ENCODE data around the gene CLIC6. TPM values are rescaled to one million over a fixed set of nuclear protein-coding genes. Genes with fewer than 3 reads are reported as not detected.

The CLIC6 gene
- total and polyA plus RNA-seq, 2 of the 4 experiments (the other 2 are of a cell fraction) = not detected

DNA sequence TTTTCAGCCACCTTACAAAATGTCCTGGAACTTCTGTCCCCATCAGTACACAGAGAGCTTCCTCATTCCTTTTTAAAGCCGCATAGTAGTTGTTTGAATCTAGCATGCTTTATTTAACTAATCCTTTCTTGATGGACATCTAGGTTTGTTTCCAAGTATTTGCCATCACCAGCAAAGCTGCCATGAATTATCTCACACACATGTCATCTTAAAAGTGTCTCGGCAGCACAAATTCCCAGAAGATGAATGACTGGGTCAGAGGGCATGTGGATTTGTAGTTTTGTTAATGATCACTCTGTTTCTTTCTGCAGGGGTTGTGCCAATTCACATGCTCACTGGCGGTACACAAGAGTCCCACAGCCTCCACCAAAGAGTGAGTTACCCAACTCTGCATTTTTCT, 68.3 kb downstream of the CLIC6 start:
- no peaks in the 10 kb centered on the region for H3K79me1 ChIP-seq (ENCODE audit: low read depth in 1 of 2, low read length in 2 of 2)
- no peak overlapping the region for H3K27ac ChIP-seq (ENCODE audit: insufficient read depth, low read length)
- no peak overlapping the region for H2AK9ac ChIP-seq (replicated peaks; ENCODE audit: low read depth, low read length, poor library complexity)
- no peak overlapping the region for H3K9ac ChIP-seq (ENCODE audit: low read depth, low read length)
- peak; percentile 49; the same call in 1 of the 2 replicates for ATAC-seq (ENCODE audit: low read depth)
- in situ Hi-C loops (cut with MboI; ENCODE audit: low sequenced_read_pairs) = loop anchor here (25.0 kb wide), 2 partner anchors 675 to 1200 kb away; no protein-coding TSS in a partner anchor
- H3K4ac ChIP-seq (ENCODE audit: low read depth, low read length) = no peak overlapping the region
- no TSS peak for BruUV-seq (replicated peaks)
- no peaks in the 10 kb centered on the region for H3K9me1 ChIP-seq (ENCODE audit: insufficient read depth, low read length)
- no peak overlapping the region for H3K14ac ChIP-seq (replicated peaks; ENCODE audit: low read depth, low read length)
- no peaks in the 10 kb centered on the region for H3K36me3 ChIP-seq (ENCODE audit: control insufficient read depth, insufficient read depth, low read length)
- CTCF ChIA-PET = no interaction called here
- POLR2A ChIA-PET (ENCODE audit: unreplicated experiment) = no interaction called here
- no peaks in the 10 kb centered on the region for H4K20me1 ChIP-seq (ENCODE audit: insufficient read depth, low read length)
- H3K4me1 ChIP-seq (ENCODE audit: control insufficient read depth, insufficient read depth, low read length) = peaks cover 2% of the 10 kb centered on the region; the same call in 1 of the 2 replicates
- no peaks in the 10 kb centered on the region for H3K9me3 ChIP-seq (ENCODE audit: control insufficient read depth, insufficient read depth, low read length)
- H2AK5ac ChIP-seq (ENCODE audit: low read depth, low read length) = no peak overlapping the region
- no peak overlapping the region for H3K4me3 ChIP-seq (ENCODE audit: insufficient read depth, low read depth, low read length)
- no peak overlapping the region for H2AFZ ChIP-seq (replicated peaks; ENCODE audit: low read length, poor library complexity)
- H2BK20ac ChIP-seq (ENCODE audit: low read depth, low read length) = no peak overlapping the region
- no peak overlapping the region for H4K5ac ChIP-seq (ENCODE audit: low read depth, low read length)
- no peak overlapping the region for H4K91ac ChIP-seq (ENCODE audit: insufficient read depth, low read depth, low read length)
- no peak overlapping the region for H2BK15ac ChIP-seq (ENCODE audit: low read depth, low read length)
- intact Hi-C loops (cut with micrococcal nuclease) = no loop called here
- H4K8ac ChIP-seq (ENCODE audit: low read depth in 2 of 2, low read length in 2 of 2) = no peak overlapping the region
- TF ChIP-seq POLR2A (IDR thresholded peaks at IDR 0.05; ENCODE audit: low read depth, low read length) = no peak
- TF ChIP-seq BHLHE40 (IDR thresholded peaks at IDR 0.05; ENCODE audit: low read depth, low read length) = no peak
- TF ChIP-seq, protein P1, sequence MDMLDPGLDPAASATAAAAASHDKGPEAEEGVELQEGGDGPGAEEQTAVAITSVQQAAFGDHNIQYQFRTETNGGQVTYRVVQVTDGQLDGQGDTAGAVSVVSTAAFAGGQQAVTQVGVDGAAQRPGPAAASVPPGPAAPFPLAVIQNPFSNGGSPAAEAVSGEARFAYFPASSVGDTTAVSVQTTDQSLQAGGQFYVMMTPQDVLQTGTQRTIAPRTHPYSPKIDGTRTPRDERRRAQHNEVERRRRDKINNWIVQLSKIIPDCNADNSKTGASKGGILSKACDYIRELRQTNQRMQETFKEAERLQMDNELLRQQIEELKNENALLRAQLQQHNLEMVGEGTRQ (IDR thresholded peaks at IDR 0.05; ENCODE audit: low read depth, low read length) = no peak
- TF ChIP-seq NFE2L2 (IDR thresholded peaks at IDR 0.05; ENCODE audit: low read depth, low read length) = no peak
- no peak for TF ChIP-seq RCOR1 (IDR thresholded peaks at IDR 0.05; ENCODE audit: insufficient replicate concordance, low read length)
- TF ChIP-seq MAZ (IDR thresholded peaks at IDR 0.05; ENCODE audit: borderline replicate concordance, low read depth, low read length) = no peak
- TF ChIP-seq, protein P2, sequence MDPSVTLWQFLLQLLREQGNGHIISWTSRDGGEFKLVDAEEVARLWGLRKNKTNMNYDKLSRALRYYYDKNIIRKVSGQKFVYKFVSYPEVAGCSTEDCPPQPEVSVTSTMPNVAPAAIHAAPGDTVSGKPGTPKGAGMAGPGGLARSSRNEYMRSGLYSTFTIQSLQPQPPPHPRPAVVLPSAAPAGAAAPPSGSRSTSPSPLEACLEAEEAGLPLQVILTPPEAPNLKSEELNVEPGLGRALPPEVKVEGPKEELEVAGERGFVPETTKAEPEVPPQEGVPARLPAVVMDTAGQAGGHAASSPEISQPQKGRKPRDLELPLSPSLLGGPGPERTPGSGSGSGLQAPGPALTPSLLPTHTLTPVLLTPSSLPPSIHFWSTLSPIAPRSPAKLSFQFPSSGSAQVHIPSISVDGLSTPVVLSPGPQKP (IDR thresholded peaks at IDR 0.05; ENCODE audit: borderline replicate concordance, low read depth, low read length) = no peak
- TF ChIP-seq CEBPB (IDR thresholded peaks at IDR 0.05; ENCODE audit: low read depth, low read length) = no peak
- TF ChIP-seq MXI1 (IDR thresholded peaks at IDR 0.05; ENCODE audit: borderline replicate concordance, low read depth, low read length) = no peak
- TF ChIP-seq FOS (IDR thresholded peaks at IDR 0.05; ENCODE audit: low read depth, low read length) = no peak
- no peak for TF ChIP-seq RFX5 (IDR thresholded peaks at IDR 0.05; ENCODE audit: low read depth, low read length)
- TF ChIP-seq SMC3 (IDR thresholded peaks at IDR 0.05; ENCODE audit: low read depth, low read length) = no peak
- TF ChIP-seq MAFK (IDR thresholded peaks at IDR 0.05; ENCODE audit: low read depth, low read length) = no peak
- TF ChIP-seq, protein P3, sequence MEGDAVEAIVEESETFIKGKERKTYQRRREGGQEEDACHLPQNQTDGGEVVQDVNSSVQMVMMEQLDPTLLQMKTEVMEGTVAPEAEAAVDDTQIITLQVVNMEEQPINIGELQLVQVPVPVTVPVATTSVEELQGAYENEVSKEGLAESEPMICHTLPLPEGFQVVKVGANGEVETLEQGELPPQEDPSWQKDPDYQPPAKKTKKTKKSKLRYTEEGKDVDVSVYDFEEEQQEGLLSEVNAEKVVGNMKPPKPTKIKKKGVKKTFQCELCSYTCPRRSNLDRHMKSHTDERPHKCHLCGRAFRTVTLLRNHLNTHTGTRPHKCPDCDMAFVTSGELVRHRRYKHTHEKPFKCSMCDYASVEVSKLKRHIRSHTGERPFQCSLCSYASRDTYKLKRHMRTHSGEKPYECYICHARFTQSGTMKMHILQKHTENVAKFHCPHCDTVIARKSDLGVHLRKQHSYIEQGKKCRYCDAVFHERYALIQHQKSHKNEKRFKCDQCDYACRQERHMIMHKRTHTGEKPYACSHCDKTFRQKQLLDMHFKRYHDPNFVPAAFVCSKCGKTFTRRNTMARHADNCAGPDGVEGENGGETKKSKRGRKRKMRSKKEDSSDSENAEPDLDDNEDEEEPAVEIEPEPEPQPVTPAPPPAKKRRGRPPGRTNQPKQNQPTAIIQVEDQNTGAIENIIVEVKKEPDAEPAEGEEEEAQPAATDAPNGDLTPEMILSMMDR (conservative IDR thresholded peaks at IDR 0.05; ENCODE audit: low read depth, low read length) = no peak
- no peak for TF ChIP-seq RAD21 (IDR thresholded peaks at IDR 0.05; ENCODE audit: low read length)
- dilution Hi-C loops (cut with HindIII; ENCODE audit: low sequenced_read_pairs, unreplicated experiment) = no loop called here
- no peak overlapping the region for H3K56ac ChIP-seq (ENCODE audit: extremely low read depth, insufficient read depth, low read length)
- WGBS, 2 experiments (ENCODE audit: extremely low coverage in 2 of 2, insufficient read length in 1 of 2) = no CpG with 5 or more reads among the region's 3 CpGs
- no peak overlapping the region for H2BK5ac ChIP-seq (ENCODE audit: low read depth, low read length, poor library complexity, severe bottlenecking)
- no peak overlapping the region for H2BK120ac ChIP-seq (ENCODE audit: low read depth, low read length)
- peaks cover 8% of the 10 kb centered on the region for H3K27me3 ChIP-seq (ENCODE audit: control insufficient read depth, insufficient read depth, low read length)
- DNase-seq = no peak
- H3K4me2 ChIP-seq (ENCODE audit: low read depth, low read length) = no peak overlapping the region
- H3K23ac ChIP-seq (ENCODE audit: low read depth, low read length) = no peak overlapping the region
- H3K18ac ChIP-seq (ENCODE audit: low read depth, low read length) = no peak overlapping the region

Data from IMR-90 (cell line).